Activated CD8-positive, alpha-beta memory T cell treated with anti-CD3 and anti-CD28 coated beads for 4 hours (primary cell): Measurements from ENCODE around the gene TEX14.

ENCODE experiments used
- DNase-seq, 2 donors: peaks; one replicate each; pipeline ENCODE4 v3.0.0-alpha.2; 2020; ENCODE audit warnings: low read depth in 2 of 2

TEX14 gene

GRCh38 chr17:58529275-58529674, 162.6 kb downstream of the TEX14 start:
- DNase-seq, result no peak

- DNase-seq, result no peak
These were observed 163.4 kb downstream of the TEX14 start for GRCh38 chr17:58528443-58528842.

GRCh38 chr17:58527949-58528348, 163.9 kb downstream of the TEX14 start:
- no peak for DNase-seq

GRCh38 chr17:58527306-58527705, 164.5 kb downstream of the TEX14 start:
- no peak for DNase-seq

GRCh38 chr17:58525239-58525638, 166.6 kb downstream of the TEX14 start:
- DNase-seq, result no peak

GRCh38 chr17:58521680-58522079, 170.2 kb downstream of the TEX14 start:
- no peak for DNase-seq

GRCh38 chr17:58520843-58521430, 170.9 kb downstream of the TEX14 start:
- no peak for DNase-seq

GRCh38 chr17:58517928-58518609, 173.8 kb downstream of the TEX14 start:
- DNase-seq, result peak; percentile 97 to 99

GRCh38 chr17:58517378-58517927, 174.4 kb downstream of the TEX14 start:
- no peak for DNase-seq

GRCh38 chr17:58516644-58517377, 175.0 kb downstream of the TEX14 start:
- DNase-seq, result no peak

- DNase-seq, result no peak
These were observed 176.6 kb downstream of the TEX14 start for GRCh38 chr17:58515286-58515685.

GRCh38 chr17:58514770-58515157, 177.1 kb downstream of the TEX14 start:
- no peak for DNase-seq

- peak; percentile 42 to 43 for DNase-seq
These were observed 177.7 kb downstream of the TEX14 start, which contains the start of gene MTMR4 for GRCh38 chr17:58513965-58514769. TSS of gene MTMR4 (minus strand) at chr17:58514638. CDS start at chr17:58514407, 231 bp downstream.

GRCh38 chr17:58513267-58513964, 178.4 kb downstream of the TEX14 start:
- DNase-seq, result no peak

- DNase-seq, result no peak
These were observed 181.8 kb downstream of the TEX14 start for GRCh38 chr17:58510075-58510474.

- no peak for DNase-seq
These were observed 183.3 kb downstream of the TEX14 start for GRCh38 chr17:58508341-58509067.

GRCh38 chr17:58507123-58507634, 184.7 kb downstream of the TEX14 start:
- no peak for DNase-seq
